Liver (tissue), 9 donors: ENCODE data around the gene GLS. TPM values are rescaled to one million over a fixed set of nuclear protein-coding genes. Genes with fewer than 3 reads are reported as not detected.
"Not testable (repeated sequence)": the region's sequence is repeated elsewhere in the genome, so short reads cannot be mapped to it uniquely, and the experiment has no call there.

Source experiments
- DNase-seq: peaks from one replicate; pipeline ENCODE4 v3.0.0-alpha.2; 2017; ENCODE audit warnings: low spot score
- H3K27ac ChIP-seq, 2 donors: one replicate each; pipeline ENCODE4 v1.7.0; 2013; ENCODE audit warnings: inconsistent platforms in 2 of 2, low read length in 2 of 2, control low read depth in 1 of 2, low read depth in 1 of 2, mild to moderate bottlenecking in 1 of 2
- H3K27me3 ChIP-seq, 4 donors: one replicate each; pipeline versions ENCODE4 v1.6.1 to v1.7.0; 2013; ENCODE audit warnings: low read length in 3 of 4, inconsistent platforms in 1 of 4, mild to moderate bottlenecking in 1 of 4, moderate library complexity in 1 of 4; ENCODE audit not compliant: control insufficient read depth in 4 of 4, insufficient read depth in 4 of 4
- H3K36me3 ChIP-seq, 4 donors: one replicate each; pipeline versions ENCODE4 v1.6.1 to v1.7.0; 2013; ENCODE audit warnings: low read length in 3 of 4, mild to moderate bottlenecking in 3 of 4, low read depth in 1 of 4, moderate library complexity in 1 of 4; ENCODE audit not compliant: control insufficient read depth in 4 of 4, insufficient read depth in 3 of 4
- H3K4me1 ChIP-seq, 4 donors: one replicate each; pipeline versions ENCODE4 v1.6.1 to v1.7.0; 2013; ENCODE audit warnings: low read length in 3 of 4, mild to moderate bottlenecking in 3 of 4, moderate library complexity in 1 of 4; ENCODE audit not compliant: control insufficient read depth in 4 of 4, insufficient read depth in 4 of 4
- H3K4me3 ChIP-seq, 3 donors: one replicate each; pipeline versions ENCODE4 v1.6.1 to v1.7.0; 2013; ENCODE audit warnings: low read length in 3 of 3, control low read depth in 1 of 3, low read depth in 1 of 3, mild to moderate bottlenecking in 1 of 3
- H3K9ac ChIP-seq, 2 donors: one replicate each; pipeline ENCODE4 v1.7.0; 2013; ENCODE audit warnings: low read length in 2 of 2, mild to moderate bottlenecking in 2 of 2, moderate library complexity in 2 of 2, control low read depth in 1 of 2, low read depth in 1 of 2
- H3K9me3 ChIP-seq, 4 donors: one replicate each; pipeline versions ENCODE4 v1.6.1 to v1.7.0; 2013; ENCODE audit warnings: low read length in 3 of 4; ENCODE audit not compliant: control insufficient read depth in 4 of 4
- EGR1 ChIP-seq, 2 donors: IDR thresholded peaks; 2 replicates each; pipeline ENCODE4 v1.6.1; 2016 to 2018; ENCODE audit warnings: antibody characterized with exemption in 2 of 2, low read depth in 2 of 2
- FOXA1 ChIP-seq: IDR thresholded peaks from 2 replicates; pipeline ENCODE4 v1.6.1; 2016; ENCODE audit warnings: antibody characterized with exemption
- FOXA2 ChIP-seq: IDR thresholded peaks from 2 replicates; pipeline ENCODE4 v1.6.1; 2016; ENCODE audit warnings: antibody characterized with exemption
- GABPA ChIP-seq, 2 donors: IDR thresholded peaks in 1 of 2; conservative IDR thresholded peaks in 1 of 2; 2 replicates each; pipeline ENCODE4 v1.6.1; 2016; ENCODE audit warnings: antibody characterized with exemption in 2 of 2, mild to moderate bottlenecking in 1 of 2, moderate library complexity in 1 of 2
- HNF4A ChIP-seq, 2 donors: conservative IDR thresholded peaks; 2 replicates each; pipeline ENCODE4 v1.6.1; 2016; ENCODE audit warnings: antibody characterized with exemption in 2 of 2, mild to moderate bottlenecking in 2 of 2
- HNF4G ChIP-seq: IDR thresholded peaks from 2 replicates; pipeline ENCODE4 v1.6.1; 2016; ENCODE audit warnings: antibody characterized with exemption
- NR2F2 ChIP-seq: IDR thresholded peaks from 2 replicates; pipeline ENCODE4 v1.6.1; 2016; ENCODE audit warnings: antibody characterized with exemption
- RAD21 ChIP-seq, 2 donors: IDR thresholded peaks; 2 replicates each; pipeline ENCODE4 v1.6.1; 2016; ENCODE audit warnings: antibody characterized with exemption in 2 of 2, mild to moderate bottlenecking in 2 of 2
- RXRA ChIP-seq, 2 donors: IDR thresholded peaks; 2 replicates each; pipeline ENCODE4 v1.6.1; 2017 to 2018; ENCODE audit warnings: antibody characterized with exemption in 2 of 2, mild to moderate bottlenecking in 1 of 2
- SP1 ChIP-seq: IDR thresholded peaks from 2 replicates; pipeline ENCODE4 v1.6.1; 2018; ENCODE audit warnings: antibody characterized with exemption, mild to moderate bottlenecking
- YY1 ChIP-seq: IDR thresholded peaks from 2 replicates; pipeline ENCODE4 v1.6.1; 2016; ENCODE audit warnings: antibody characterized with exemption, mild to moderate bottlenecking
- WGBS: extraction: QIAGEN DNeasy Blood & Tissue Kit; methylation state at CpG from one replicate; pipeline ENCODE4 v1.1.7; 2013; 5-methylcytosine and 5-hydroxymethylcytosine counted together
- polyA plus RNA-seq, 2 donors: library from polyadenylated mRNA; stranded (reverse) in 1 of 2; unstranded in 1 of 2; fragments of 200-250 nt in 1 of 2; fragments of >200 nt in 1 of 2; fragmentation: Nextera tagmentation in 1 of 2; extraction: Ambion mirVana in 1 of 2; gene quantifications; one replicate each; pipeline versions ENCODE4 v1.2.1 to v1.2.3, GENCODE V29; 2013 to 2015
- total RNA-seq, 2 donors: library from RNA; depleted of rRNA; stranded (reverse); fragments of >200 nt; gene quantifications; one replicate each; pipeline ENCODE4 v1.2.3, GENCODE V29; 2014
- TF ChIP-seq, protein P1 (sequence below): IDR thresholded peaks from 2 replicates; pipeline ENCODE4 v1.6.1; 2016; ENCODE audit warnings: antibody characterized with exemption
- TF ChIP-seq, protein P2 (sequence below): IDR thresholded peaks from 2 replicates; pipeline ENCODE4 v1.6.1; 2016; ENCODE audit warnings: antibody characterized with exemption
- TF ChIP-seq, protein P3 (sequence below): fragments of 150-350 bp; IDR thresholded peaks from 2 replicates; pipeline ENCODE4 v1.5.1; 2017; ENCODE audit warnings: improper control_type of control experiment, low read depth, low read length; ENCODE audit not compliant: missing input control
- donor health status: healthy.
- donor health status: healthy.
- donor health status: healthy.
- donor health status: healthy.
- donor health status: healthy.

Gene GLS
- total and polyA plus RNA-seq, 4 donors, result 4.3 to 38.6 (median 16.5) TPM

DNA sequence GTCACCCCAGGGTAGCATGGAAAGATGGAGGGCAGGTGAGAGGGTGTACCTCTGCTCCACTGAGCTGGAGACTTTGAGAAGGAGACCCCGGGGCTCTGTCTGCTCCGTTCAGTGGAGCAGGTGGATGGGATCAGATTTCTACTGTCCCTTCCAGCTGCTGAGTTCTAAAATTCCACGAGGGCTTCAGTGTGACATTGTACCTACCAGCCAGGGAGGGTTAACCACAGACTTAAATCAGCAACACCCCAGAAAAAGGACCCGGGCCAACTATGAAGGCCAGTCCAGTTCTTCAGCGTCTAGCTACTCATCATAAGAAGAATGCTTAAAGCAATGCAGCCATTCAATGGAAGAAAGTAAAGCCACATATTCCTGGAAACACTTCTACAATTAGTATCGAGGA lies 109.5 kb downstream of the GLS start:
- Histone ChIP-seq H3K9me3 (no peaks in the 10 kb centered on the region), H3K36me3 (peaks cover 25 to 83% (median 69%) of the 10 kb centered on the region in 4 donors), H3K9ac (no peak overlapping the region), H3K27me3 (no peaks in the 10 kb centered on the region), H3K4me1 (peaks cover 0 to 13% (median 5%) of the 10 kb centered on the region in 4 donors), H3K27ac (no peak overlapping the region), H3K4me3 (no peak overlapping the region)
- TF ChIP-seq, protein P1, sequence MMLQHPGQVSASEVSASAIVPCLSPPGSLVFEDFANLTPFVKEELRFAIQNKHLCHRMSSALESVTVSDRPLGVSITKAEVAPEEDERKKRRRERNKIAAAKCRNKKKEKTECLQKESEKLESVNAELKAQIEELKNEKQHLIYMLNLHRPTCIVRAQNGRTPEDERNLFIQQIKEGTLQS, result no peak
- TF ChIP-seq FOXA1 (no peak), NR2F2 (no peak)
- DNase-seq, result no peak
- 93% methylated on average over 6 of the region's 6 CpGs for WGBS

DNA sequence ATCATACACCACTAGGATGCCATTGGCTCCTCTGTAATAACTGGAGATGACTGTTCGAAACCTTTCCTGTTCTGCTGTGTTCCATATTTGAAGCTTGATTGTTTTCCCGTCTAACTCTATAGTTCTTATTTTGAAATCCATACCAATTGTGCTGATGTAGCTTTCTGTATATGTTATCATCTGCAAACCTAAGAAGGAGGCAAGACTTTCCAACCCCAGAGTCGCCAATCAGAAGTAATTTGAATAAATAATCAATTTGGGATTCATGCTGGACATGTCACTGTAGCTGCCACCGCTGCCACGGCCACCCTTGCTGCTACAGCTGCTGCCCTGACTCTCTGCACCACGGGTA lies 112.6 kb downstream of the GLS start:
- WGBS, result 98% methylated on average over 6 of the region's 6 CpGs
- H3K27ac ChIP-seq, result no peak overlapping the region
- H3K9me3 ChIP-seq, result no peaks in the 10 kb centered on the region
- no peaks in the 10 kb centered on the region for H3K27me3 ChIP-seq
- H3K4me3 ChIP-seq, result no peak overlapping the region
- no peaks in the 10 kb centered on the region for H3K4me1 ChIP-seq
- TF ChIP-seq, protein P2, sequence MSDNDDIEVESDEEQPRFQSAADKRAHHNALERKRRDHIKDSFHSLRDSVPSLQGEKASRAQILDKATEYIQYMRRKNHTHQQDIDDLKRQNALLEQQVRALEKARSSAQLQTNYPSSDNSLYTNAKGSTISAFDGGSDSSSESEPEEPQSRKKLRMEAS, result no peak
- TF ChIP-seq YY1, result no peak
- no peak for TF ChIP-seq FOXA1
- TF ChIP-seq, protein P3, sequence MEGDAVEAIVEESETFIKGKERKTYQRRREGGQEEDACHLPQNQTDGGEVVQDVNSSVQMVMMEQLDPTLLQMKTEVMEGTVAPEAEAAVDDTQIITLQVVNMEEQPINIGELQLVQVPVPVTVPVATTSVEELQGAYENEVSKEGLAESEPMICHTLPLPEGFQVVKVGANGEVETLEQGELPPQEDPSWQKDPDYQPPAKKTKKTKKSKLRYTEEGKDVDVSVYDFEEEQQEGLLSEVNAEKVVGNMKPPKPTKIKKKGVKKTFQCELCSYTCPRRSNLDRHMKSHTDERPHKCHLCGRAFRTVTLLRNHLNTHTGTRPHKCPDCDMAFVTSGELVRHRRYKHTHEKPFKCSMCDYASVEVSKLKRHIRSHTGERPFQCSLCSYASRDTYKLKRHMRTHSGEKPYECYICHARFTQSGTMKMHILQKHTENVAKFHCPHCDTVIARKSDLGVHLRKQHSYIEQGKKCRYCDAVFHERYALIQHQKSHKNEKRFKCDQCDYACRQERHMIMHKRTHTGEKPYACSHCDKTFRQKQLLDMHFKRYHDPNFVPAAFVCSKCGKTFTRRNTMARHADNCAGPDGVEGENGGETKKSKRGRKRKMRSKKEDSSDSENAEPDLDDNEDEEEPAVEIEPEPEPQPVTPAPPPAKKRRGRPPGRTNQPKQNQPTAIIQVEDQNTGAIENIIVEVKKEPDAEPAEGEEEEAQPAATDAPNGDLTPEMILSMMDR, result no peak
- no peak for TF ChIP-seq FOXA2
- no peak for TF ChIP-seq HNF4A (conservative IDR thresholded peaks at IDR 0.05)
- no peak for TF ChIP-seq NR2F2
- TF ChIP-seq SP1, result no peak
- TF ChIP-seq EGR1 (IDR thresholded peaks at IDR 0.05; ENCODE audit: low read depth in 2 of 2), result no peak
- no peak for TF ChIP-seq RAD21 (IDR thresholded peaks at IDR 0.05)
- no peak for TF ChIP-seq GABPA (IDR thresholded peaks at IDR 0.05 in 1 of 2, conservative IDR thresholded peaks at IDR 0.05 in 1 of 2)
- no peak for TF ChIP-seq HNF4G
- H3K36me3 ChIP-seq, result peaks cover 31 to 87% (median 82%) of the 10 kb centered on the region in 4 donors
- H3K9ac ChIP-seq, result no peak overlapping the region
- DNase-seq, result no peak

DNA sequence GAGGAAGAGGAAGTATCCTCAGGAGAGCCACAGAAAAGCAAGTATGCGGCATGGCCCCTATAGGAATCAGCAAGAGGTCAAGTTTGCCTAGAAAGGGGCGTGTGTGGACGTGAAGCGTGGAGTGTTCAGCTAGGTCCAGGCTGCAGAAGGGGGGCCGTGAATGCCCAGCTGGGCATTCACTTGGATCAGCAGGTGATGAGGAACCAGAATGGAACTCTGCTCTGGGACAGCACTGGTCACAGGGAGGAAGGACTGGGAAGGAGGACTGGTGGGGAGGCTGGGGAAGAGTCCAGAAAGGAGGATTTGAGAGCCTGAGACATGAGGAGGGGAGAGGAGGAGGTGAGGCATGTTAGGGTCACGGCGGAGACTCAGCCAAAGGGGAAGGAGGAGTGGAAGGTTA lies 113.5 kb downstream of the GLS start:
- Histone ChIP-seq H3K27ac (no peak overlapping the region), H3K4me1 (no peaks in the 10 kb centered on the region), H3K27me3 (no peaks in the 10 kb centered on the region), H3K9ac (no peak overlapping the region), H3K9me3 (no peaks in the 10 kb centered on the region), H3K4me3 (no peak overlapping the region), H3K36me3 (peaks cover 33 to 88% (median 80%) of the 10 kb centered on the region in 4 donors)
- TF ChIP-seq YY1, result no peak
- no peak for TF ChIP-seq RXRA (IDR thresholded peaks at IDR 0.05)
- no peak for TF ChIP-seq EGR1 (IDR thresholded peaks at IDR 0.05; ENCODE audit: low read depth in 2 of 2)
- no peak for TF ChIP-seq GABPA (IDR thresholded peaks at IDR 0.05 in 1 of 2, conservative IDR thresholded peaks at IDR 0.05 in 1 of 2)
- TF ChIP-seq FOXA1, result no peak
- no peak for TF ChIP-seq RAD21 (IDR thresholded peaks at IDR 0.05)
- TF ChIP-seq, protein P1, result no peak
- no peak for TF ChIP-seq HNF4G
- DNase-seq, result no peak
- WGBS, result 97% methylated on average over 7 of the region's 7 CpGs

DNA sequence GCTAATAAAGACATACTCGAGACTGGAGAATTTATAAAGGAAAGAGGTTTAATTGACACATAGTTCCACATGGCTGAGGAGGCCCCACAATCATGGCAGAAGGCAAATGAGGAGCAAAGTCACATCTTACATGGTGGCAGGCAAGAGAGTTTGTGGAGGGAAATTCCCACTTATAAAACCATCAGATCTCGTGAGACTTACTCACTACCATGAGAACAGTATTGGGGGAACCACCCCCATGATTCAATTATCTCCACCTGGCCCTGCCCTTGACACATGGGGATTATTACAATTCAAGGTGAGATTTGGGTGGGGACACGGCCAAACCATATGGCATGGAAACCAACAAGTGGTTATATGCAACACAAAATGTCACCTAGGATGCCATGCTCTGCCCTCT lies 114.7 kb downstream of the GLS start:
- H3K9ac ChIP-seq, H3K27me3 ChIP-seq, H3K27ac ChIP-seq, H3K4me1 ChIP-seq, H3K4me3 ChIP-seq, DNase-seq, H3K9me3 ChIP-seq: not testable (repeated sequence)
- WGBS, result 90% methylated on average over 3 of the region's 3 CpGs
- H3K36me3 ChIP-seq, result peaks cover 31 to 88% (median 80%) of the 10 kb centered on the region in 4 donors
